ENCODE measurements around the gene ABAT. TPM values are rescaled to one million over a fixed set of nuclear protein-coding genes. Genes with fewer than 3 reads are reported as not detected.

The ABAT gene
- total and polyA plus RNA-seq, 7 donors, result 0.55 to 1.7 (median 0.79) TPM

- WGBS, 3 donors, result 76 to 78% (median 77%) methylated on average over 14 of the region's 14 CpGs
- Histone ChIP-seq H3K36me3 (ENCODE audit: insufficient read depth in 1 of 2, low read depth in 1 of 2) (no peaks in the 10 kb centered on the region), H3K9me3 (no peaks in the 10 kb centered on the region), H3K27ac (no peak overlapping the region), H3K27me3 (ENCODE audit: insufficient read depth in 3 of 3, low read length in 2 of 3) (peaks cover 0 to 3% (median 0%) of the 10 kb centered on the region in 3 donors), H3K4me1 (no peaks in the 10 kb centered on the region), H3K4me3 (no peak overlapping the region)
- DNase-seq (no peak), ATAC-seq (no peak)
- intact Hi-C loops (cut with DNase I), result no loop called here
- TF ChIP-seq CTCF (IDR thresholded peaks at IDR 0.05), result no peak
These were observed 47.1 kb downstream of the ABAT start for GRCh38 chr16:8721336-8722024.

DNA sequence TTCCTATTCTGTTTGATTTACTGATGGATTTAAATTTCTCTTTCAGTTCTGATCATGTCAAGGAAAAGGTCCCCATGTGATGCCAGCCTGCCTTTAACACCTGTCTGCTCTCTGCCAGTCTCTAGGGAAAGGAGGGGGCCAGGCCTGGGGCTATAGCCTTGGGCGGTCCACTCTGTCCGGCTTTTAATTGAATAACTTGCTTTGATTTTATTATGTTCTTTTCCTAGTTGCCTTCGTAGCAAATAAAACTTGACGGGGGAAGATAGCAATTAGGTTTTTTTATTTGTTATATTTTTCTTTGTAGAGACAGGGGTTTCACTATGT is 47.6 kb downstream of the ABAT start:
- intact Hi-C loops (cut with DNase I), result no loop called here
- no peak for TF ChIP-seq CTCF (IDR thresholded peaks at IDR 0.05)
- no peaks in the 10 kb centered on the region for H3K4me1 ChIP-seq

DNA sequence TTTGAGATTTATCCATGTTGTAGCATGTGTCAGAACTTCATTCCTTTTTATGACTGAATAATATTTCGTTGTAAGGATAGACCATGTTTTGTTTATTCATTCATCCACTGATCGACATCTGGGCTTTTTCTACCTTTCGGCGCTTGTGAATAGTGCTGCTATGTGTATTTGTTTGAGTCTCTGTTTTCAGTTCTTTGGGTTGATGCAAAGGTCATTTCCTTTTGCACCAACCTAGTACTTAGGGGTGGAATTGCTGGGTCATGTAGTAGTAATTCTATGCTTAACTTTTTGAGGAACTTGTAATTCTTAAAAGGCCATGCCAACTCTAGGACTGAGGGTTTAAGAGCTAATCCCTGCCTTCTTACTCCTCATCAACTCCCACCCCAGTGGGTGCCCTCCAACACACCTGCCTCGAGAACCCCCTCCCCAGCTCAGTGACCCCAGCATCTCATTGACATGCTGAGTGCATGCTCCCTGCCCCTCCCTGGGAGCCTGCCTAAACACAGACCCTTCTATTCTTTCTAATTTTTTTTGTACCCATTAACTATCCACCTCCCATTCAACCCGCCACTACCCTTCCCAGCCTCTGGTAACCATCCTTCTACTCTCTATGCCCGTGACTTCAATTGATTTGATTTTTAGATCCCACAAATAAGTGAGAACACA is 51.2 kb downstream of the ABAT start:
- no peaks in the 10 kb centered on the region for H3K4me1 ChIP-seq
- intact Hi-C loops (cut with DNase I), result no loop called here
- no peaks in the 10 kb centered on the region for H3K27me3 ChIP-seq (ENCODE audit: insufficient read depth in 3 of 3, low read length in 2 of 3)
- no peaks in the 10 kb centered on the region for H3K9me3 ChIP-seq
- no peak overlapping the region for H3K27ac ChIP-seq
- TF ChIP-seq CTCF (IDR thresholded peaks at IDR 0.05), result no peak
- 78 to 82% (median 81%) methylated on average over 7 of the region's 7 CpGs for WGBS, 3 donors
- H3K4me3 ChIP-seq, result no peak overlapping the region
- DNase-seq (no peak), ATAC-seq (no peak)
- H3K36me3 ChIP-seq (ENCODE audit: insufficient read depth in 1 of 2, low read depth in 1 of 2), result no peaks in the 10 kb centered on the region

More for the DNA sequence above, 47.6 kb downstream of the ABAT start:
- ATAC-seq (no peak), DNase-seq (no peak)
- H3K27ac ChIP-seq, result no peak overlapping the region
- H3K4me3 ChIP-seq, result no peak overlapping the region
- no peaks in the 10 kb centered on the region for H3K36me3 ChIP-seq (ENCODE audit: insufficient read depth in 1 of 2, low read depth in 1 of 2)
- peaks cover 0 to 3% (median 0%) of the 10 kb centered on the region in 3 donors for H3K27me3 ChIP-seq (ENCODE audit: insufficient read depth in 3 of 3, low read length in 2 of 3)
- 90 to 95% (median 94%) methylated on average over 4 of the region's 4 CpGs for WGBS, 3 donors
- H3K9me3 ChIP-seq, result no peaks in the 10 kb centered on the region

DNA sequence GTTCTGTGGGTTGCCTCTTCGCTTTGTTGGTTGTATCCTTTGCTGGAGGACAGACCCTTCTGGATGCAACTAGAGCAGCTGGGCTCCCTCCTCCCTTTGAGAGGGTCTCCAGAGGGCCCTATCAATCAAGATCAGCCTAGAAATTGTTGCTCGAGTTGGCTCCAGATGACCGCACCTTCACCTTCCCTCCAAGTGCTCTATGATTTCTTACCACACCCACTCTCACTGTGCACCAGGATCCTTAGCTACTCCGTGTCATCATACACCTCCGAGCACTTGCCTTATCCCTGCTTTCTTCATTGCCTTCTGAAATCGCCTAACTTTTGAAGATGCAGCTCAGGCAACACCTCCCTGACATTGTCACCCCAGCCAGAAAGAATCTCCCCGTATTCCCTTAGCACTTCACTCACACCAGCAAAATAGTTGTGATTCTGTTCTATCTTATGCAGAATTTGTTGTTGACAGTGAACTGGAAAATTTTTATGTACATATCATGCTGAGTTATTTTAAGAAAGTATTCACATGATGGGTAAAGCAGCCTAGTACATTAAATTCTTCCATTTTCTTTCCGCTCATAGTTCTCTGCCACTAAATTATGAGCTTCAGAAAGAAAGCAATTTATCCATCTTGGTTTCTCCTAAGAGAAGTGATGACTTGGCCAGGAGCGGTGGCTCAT is 52.9 kb downstream of the ABAT start:
- intact Hi-C loops (cut with DNase I), result no loop called here
- 82 to 83% (median 82%) methylated on average over 9 of the region's 9 CpGs for WGBS, 3 donors

More for the DNA sequence above, 52.9 kb downstream of the ABAT start:
- TF ChIP-seq CTCF (IDR thresholded peaks at IDR 0.05), result no peak
- H3K4me3 ChIP-seq, result no peak overlapping the region
- no peak overlapping the region for H3K27ac ChIP-seq
- H3K27me3 ChIP-seq (ENCODE audit: insufficient read depth in 3 of 3, low read length in 2 of 3), result no peaks in the 10 kb centered on the region
- ATAC-seq (no peak), DNase-seq (no peak)
- H3K4me1 ChIP-seq, result no peaks in the 10 kb centered on the region
- no peaks in the 10 kb centered on the region for H3K9me3 ChIP-seq
- H3K36me3 ChIP-seq (ENCODE audit: insufficient read depth in 1 of 2, low read depth in 1 of 2), result no peaks in the 10 kb centered on the region
